Keratinocyte (primary cell): ENCODE measurements around the gene CYTH1.

Experiments used
- CTCF ChIP-seq, 3 experiments: IDR thresholded peaks in 1 of 3; conservative IDR thresholded peaks in 1 of 3; optimal IDR thresholded peaks in 1 of 3; 2 replicates in 2 of 3; 3 replicates in 1 of 3; pipeline versions ENCODE3 to v1.5.1; 2011; ENCODE audit warnings: low read length in 3 of 3, mild to moderate bottlenecking in 3 of 3, moderate library complexity in 2 of 3, control low read depth in 1 of 3, inconsistent platforms in 1 of 3; ENCODE audit not compliant: insufficient read depth in 2 of 3; ENCODE audit errors: extremely low read depth in 1 of 3
- EZH2 ChIP-seq: IDR thresholded peaks from one replicate; pipeline ENCODE4 v1.6.1; 2012; ENCODE audit warnings: inconsistent platforms, mild to moderate bottlenecking, low read length, moderate library complexity

GRCh38 chr17:78820841-78821240 lies 38.8 kb upstream of the CYTH1 start:
- TF ChIP-seq CTCF (optimal IDR thresholded peaks at IDR 0.05 in 1 of 3, IDR thresholded peaks at IDR 0.05 in 1 of 3, conservative IDR thresholded peaks at IDR 0.05 in 1 of 3; ENCODE audit: extremely low read depth in 1 of 3, insufficient read depth in 2 of 3, low read length in 3 of 3) = no peak
- TF ChIP-seq EZH2 = no peak
